ENCODE data around the gene C2orf78.

The C2orf78 gene

DNA sequence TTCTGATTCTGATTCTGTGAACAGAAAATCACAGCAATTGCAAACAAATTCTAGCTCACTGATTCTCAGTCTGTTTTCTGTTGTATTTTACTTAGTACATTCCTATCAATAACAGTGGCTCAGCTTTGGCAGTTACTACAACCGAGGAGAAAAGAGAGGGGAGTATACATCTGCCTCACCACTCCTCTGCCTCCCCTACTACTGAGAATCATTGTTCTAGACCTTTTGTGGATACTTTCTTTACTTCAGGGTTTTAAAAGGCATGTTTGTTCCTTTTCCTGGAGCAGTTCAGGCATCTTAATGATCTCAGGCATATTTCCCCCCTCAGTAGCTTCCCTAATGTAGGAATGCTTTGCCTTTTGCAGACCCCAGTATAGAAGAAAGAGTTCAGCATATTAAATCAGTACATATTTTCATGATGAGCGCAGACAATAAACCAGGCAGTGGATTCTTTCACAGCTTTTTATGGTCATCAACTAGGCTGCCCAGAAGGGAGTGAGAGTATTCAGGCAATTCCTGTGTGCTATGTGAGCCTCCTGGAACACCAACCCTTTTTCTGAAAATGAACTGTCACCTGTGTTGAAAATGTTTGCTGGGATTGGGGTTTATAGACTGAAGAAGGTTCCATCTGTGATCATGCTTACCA is 55.0 kb downstream of the C2orf78 start:
- no peak for DNase-seq

DNA sequence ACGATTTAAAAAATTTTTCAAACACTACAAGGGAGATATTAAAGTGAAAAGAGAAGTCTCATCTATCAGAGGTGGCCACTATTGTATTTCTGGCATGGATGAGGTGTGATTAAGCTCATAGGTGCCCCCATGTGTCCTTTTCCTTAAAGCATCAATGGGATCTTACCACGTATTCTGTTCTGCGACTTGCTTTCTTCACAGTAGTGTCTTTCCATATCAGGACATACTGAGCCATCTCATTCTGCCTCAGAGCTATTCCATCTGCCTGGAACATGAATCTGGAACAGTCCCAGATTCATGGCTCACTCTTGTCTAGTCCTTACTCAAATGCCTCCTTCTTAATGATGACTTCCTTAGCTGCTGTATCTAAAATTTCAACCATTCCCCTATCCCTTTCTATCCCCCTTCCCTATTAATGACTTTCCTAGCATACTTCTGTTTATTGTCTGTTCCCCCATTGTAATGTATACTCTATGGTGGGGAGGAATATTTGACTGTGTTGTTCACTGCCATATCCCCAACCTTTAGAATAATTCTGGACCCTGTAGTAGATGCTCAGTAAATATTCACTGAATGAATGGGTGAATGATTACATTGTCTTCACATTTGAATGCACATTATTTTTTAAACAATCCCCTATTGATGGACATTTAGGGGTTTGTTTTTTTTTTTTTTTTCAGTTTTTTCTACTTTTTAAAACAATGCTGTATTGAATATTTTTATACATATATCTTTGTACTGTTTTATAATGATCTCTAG is 55.8 kb downstream of the C2orf78 start:
- DNase-seq: no peak

DNA sequence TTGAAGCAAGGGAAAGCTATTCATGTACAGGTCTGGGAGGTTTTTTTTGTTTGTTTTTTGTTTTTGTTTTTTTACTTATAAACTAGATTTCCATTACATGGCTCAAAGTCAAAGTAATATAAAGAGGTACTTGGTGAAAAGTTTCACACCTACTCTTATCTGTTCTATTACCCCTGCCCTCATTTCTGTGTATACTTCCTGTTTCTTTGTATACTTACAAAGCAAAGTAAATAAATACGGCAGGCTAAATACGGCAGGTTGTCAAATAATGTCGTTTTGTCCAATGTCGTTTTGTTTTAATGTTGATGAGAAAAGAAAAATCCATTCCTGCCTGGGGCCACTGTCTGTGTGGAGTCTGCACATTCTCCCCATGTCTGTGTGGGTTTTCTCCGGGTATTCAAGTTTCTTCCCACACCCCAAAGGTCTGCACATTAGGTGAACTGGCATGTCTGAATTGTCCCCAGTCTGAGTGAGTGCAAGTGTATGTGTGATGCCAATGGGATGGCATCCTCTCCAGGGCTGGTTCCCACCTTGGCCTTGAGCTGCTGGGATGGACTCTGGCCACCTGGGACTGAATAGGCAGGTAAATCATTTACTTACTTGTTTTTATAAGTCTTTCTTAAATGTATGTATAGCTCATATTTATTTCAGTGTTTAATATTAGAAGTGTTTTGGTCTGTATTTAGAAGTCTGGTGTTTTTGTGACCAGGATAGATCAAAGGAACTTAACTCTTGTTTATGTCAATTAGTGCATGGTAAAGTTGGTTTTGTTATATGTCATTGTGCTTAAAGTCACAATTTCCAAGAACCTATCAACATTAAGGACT is 58.1 kb downstream of the C2orf78 start:
- DNase-seq: no peak

DNA sequence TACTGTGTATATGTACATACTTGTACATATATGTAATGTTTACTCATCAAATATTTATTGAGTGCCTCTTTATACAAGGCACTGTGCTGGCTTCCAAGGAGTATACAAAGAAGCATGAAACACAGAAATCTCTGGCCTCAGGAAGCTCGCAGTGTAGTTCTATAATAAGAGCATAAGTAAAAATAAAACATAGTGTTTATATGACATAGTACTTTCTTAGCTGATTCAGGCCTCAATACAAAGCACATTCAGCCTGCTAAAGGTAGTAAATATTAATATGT is 58.7 kb downstream of the C2orf78 start:
- no peak for DNase-seq

DNA sequence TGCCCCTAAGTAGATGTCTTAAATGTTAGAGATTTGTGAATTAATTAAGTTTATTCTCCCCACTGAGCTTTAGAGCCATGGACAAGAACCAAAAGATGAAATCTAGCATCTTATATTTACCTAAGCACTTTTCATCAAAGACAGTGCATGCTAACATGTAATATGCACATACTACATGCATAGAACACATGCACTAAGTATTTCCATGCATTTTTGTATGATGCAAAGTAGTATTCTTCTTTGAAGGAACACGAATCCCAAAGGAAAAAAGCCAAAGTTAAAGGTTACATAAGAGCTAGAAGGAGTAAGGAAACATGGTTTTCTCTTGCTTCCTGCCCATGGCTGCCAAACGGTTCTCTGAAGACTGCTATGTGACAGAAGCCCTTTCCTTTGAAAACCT is 60.1 kb downstream of the C2orf78 start:
- no peak for DNase-seq

DNA sequence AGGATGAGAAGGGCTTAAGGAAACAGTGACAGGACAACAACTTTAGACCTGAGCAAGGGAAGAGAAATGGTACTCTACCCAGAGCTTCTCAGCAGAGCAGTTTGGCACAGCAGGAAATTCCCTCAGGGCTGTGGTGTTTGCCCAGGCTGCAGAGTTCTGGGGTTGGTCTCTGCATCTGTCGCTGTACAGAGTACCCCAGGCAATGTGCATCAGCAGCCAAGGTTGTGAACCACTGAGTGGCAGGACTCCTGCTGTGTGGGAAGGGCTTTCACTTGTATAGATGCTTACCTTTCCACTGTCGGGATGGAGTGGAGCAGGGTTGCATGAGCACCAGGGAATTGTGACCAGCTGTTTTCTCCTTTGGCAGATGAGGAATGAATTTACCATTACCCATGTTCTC is 66.0 kb downstream of the C2orf78 start:
- no peak for DNase-seq

DNA sequence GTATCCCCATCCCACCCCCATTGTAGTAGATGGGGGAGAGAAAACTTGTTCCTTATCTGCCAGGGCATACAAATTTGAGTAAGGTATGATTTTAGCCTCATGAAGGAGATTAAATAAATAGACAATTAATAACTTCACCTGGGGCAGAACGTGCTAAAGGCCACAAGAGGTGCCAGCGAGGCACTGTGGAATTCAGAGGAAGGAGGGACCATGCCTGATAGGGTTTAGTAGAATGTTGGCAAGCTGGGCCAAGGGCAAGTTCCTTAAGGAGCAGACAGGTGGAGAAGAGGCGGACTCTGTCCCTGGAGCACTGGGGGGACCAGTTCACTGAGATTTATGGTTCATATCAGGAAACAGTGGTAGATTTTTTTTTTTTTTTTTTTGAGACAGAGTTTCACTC is 67.3 kb downstream of the C2orf78 start:
- no peak for DNase-seq

DNA sequence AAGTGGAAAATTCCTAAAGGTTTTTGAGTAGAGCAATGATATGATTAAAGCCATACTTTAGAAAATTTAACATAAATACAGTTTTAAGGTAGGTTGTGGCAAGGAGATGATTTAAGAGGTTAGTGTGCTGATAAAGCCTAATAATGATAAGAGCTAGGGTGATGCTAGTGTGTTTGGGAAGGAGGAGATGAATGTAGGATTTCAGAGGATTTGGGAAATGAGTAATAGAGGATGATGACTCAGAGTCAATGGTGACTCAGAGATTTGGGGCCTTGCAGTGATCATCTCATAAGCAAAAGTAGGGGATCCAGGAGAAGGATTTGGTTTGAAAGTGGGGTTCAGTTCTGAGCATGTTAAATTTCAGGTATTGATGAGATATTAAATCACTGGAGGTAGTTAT is 68.0 kb downstream of the C2orf78 start:
- no peak for DNase-seq

DNA sequence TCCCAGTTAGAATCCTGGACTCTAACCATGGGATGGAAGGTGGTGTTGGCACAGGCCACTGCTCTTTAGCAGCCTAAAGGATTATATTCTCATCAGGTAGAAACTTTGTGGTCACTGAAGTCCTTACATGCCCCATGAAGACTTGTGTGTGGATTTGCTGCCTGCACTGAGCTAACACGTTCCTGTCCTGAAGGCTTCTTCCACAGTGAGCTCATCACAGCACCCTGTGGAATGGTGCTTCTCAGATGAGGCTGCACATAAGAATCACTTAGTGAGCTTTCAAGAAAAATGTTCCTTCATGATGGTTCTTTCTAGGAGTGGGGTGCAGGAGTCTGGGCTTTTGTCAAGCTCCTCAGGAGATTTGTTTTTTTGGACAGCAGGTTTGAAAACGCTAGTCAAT is 71.5 kb downstream of the C2orf78 start:
- DNase-seq: no peak

DNA sequence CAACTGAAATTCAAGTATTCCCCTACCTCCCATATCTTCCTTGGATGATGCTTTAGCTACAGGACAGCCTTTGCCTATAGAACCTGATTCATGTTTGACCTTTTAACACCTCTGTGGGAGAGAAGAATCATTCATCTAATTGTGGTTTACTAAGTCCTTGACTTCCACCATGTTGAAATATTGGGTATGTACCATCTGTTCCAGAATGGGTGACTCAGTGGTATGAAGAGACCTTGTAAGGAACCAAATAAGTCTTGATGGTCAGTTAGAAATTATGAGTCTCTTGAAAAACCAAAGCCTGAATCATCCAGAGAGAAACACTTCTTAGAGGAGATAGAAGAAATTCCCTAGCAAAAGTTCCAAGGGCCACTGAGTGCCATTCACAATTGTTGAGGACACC is 72.2 kb downstream of the C2orf78 start:
- DNase-seq: no peak

DNA sequence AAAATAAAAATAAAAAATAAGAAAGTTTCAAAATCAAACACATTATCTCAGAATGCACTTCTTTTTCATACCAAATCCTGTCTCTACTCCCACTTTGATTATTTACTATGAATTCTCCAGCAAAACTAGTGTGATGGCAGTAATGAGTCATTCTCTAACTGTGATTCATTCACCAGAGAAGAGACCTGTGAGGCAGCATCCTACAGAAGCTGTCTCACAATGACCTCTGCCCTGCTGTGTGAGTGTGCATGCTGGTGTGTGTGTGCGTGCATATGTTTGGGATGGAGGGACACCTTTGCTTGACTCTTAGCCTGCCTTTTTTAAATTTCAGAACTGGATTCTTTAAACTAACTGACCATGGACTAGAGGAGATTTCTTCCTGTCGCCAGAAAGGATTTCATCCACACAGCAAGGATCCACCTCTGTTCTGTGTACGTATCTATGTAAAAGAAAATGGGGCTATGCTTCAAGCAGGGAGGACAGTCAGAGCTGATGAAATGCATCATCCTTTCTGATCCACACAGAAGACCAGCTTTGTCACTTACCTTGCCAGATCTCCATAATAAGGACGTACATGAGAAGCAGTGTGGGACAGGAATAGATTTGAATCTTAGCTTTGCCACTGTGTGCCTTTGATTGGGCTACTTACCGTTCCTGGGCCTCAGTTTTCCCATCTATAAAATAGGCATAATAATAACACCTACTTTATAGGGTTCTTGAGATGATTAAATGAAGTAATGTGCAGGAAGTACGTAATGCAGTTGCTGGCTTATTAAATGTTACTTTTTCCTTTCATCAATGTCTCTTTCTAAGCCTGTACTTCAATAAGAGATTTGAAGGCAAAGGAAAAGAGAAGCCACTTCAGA is 76.0 kb downstream of the C2orf78 start:
- DNase-seq: no peak

DNA sequence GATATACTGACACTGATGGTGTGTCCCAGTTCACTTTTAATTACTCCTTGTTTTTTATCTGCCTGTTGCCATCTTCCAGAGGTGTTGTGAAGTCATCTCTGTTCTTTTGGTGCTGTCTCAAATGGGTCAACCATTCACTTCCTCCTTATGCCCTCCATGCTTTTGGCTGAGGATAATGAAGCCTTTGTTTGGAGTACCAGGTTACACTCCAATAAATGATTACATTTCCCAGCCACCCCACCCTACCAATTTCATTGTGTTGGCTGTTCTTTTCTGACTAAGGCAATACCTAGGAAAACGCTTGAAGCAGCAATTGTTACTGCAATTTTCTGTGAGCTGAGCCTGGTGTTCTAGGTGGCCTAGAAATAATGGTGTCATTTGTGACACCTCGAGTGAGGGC is 79.0 kb downstream of the C2orf78 start:
- DNase-seq: no peak
